WI38 (cell line): ENCODE measurements around the gene GRB2.
A peak's percentile ranks its signal among the peaks of the same experiment; 100 is the strongest.

ENCODE experiments used
- H3K4me3 ChIP-seq: 2 replicates; pipeline ENCODE4 v1.5.1; 2011; ENCODE audit warnings: low read depth, mild to moderate bottlenecking, control low read depth, low read length
- CTCF ChIP-seq: IDR thresholded peaks from 2 replicates; pipeline ENCODE4 v1.5.1; 2012; ENCODE audit warnings: low read depth, mild to moderate bottlenecking, control low read depth, low read length

GRB2 gene

GRCh38 chr17:75272848-75273184 lies 132.7 kb downstream of the GRB2 start:
- TF ChIP-seq CTCF: no peak

GRCh38 chr17:75271955-75272847 lies 133.3 kb downstream of the GRB2 start:
- H3K4me3 ChIP-seq: peak overlapping the region; percentile 72
- TF ChIP-seq CTCF: no peak

More at GRCh38 chr17:75272848-75273184, 132.7 kb downstream of the GRB2 start:
- H3K4me3 ChIP-seq: no peak overlapping the region

GRCh38 chr17:75271233-75271954 lies 134.1 kb downstream of the GRB2 start:
- TF ChIP-seq CTCF: peak; percentile 28; the same call in 1 of the 2 replicates
- H3K4me3 ChIP-seq: peak overlapping the region; percentile 87

GRCh38 chr17:75270966-75271232 lies 134.6 kb downstream of the GRB2 start, which contains the start of gene MIF4GD:
TSS of gene MIF4GD (minus strand) at chr17:75271231. CDS start at chr17:75270195, 1,036 bp downstream.
- peak within 1 kb of the TSS; percentile 87 for H3K4me3 ChIP-seq
- no peak for TF ChIP-seq CTCF

GRCh38 chr17:75270218-75270965 lies 135.1 kb downstream of the GRB2 start:
- peak; percentile 41 for TF ChIP-seq CTCF
- H3K4me3 ChIP-seq: peak overlapping the region; percentile 87

GRCh38 chr17:75269844-75270217 lies 135.6 kb downstream of the GRB2 start:
- no peak for TF ChIP-seq CTCF
- H3K4me3 ChIP-seq: peak overlapping the region; percentile 87
